ENCODE measurements around the gene FXYD5.
"Not testable (repeated sequence)": the region's sequence is repeated elsewhere in the genome, so short reads cannot be mapped to it uniquely, and the experiment has no call there.

FXYD5 gene

DNA sequence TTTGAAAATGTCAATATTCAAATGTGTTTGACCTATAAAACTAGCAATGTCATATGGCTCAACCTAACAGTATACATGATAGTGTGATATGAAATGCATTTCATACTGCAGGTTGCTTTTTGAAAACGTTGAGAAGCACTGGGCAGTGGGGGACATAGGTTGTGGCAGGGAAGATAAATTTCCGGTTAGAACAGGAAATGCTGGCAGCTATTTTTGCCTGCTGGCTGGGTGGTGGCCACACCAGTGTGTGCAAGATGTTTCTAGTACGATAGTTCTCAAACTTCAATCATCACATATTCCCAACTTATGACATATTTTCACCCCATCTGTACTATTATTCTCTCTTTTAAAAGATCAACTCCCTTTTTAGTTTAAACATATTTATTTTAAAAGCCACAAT lies 17.2 kb downstream of the FXYD5 start:
- FAIRE-seq (no peak), DNase-seq (ENCODE audit: insufficient read length, low spot score) (no peak)

DNA sequence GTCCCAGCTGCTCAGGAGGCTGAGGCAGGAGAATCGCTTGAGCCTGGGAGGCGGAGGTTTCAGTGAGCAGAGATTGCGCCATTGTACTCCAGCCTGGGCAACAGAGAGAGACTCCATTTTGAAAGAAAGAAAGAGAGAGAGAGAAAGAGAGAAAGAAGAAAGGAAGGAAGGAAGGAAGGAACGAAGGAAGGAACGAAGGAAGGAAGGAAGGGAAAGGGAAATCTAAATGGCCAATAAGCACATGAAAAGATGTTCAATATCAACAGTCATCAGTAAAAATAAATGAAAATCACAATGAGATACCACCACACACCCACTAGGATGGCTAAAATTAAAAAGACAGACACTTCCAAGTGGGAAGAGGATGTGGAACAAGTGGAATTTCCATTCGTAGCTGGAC lies 19.7 kb downstream of the FXYD5 start:
- no peak for DNase-seq (ENCODE audit: insufficient read length, low spot score)

DNA sequence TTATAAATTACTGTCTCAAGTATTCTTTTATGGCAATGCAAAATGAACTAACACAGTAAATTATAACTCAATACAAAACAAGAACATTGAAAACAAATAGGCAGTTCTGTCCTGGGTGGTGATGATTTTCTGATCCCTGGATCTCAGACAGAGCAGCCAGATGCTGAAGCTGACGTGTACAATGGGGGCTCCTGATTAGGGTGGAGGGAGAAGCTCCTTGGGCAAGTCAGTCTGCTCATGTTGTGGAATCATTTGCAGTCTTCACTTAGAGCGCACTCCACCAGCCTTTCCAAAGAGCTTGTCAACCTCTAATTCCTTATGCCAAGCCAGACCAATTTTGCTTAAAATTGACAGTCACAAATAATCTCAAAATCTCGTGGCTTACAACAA lies 21.6 kb downstream of the FXYD5 start:
- FAIRE-seq (no peak), DNase-seq (ENCODE audit: insufficient read length, low spot score) (no peak)

More for the DNA sequence above, 19.7 kb downstream of the FXYD5 start:
- FAIRE-seq: no peak

DNA sequence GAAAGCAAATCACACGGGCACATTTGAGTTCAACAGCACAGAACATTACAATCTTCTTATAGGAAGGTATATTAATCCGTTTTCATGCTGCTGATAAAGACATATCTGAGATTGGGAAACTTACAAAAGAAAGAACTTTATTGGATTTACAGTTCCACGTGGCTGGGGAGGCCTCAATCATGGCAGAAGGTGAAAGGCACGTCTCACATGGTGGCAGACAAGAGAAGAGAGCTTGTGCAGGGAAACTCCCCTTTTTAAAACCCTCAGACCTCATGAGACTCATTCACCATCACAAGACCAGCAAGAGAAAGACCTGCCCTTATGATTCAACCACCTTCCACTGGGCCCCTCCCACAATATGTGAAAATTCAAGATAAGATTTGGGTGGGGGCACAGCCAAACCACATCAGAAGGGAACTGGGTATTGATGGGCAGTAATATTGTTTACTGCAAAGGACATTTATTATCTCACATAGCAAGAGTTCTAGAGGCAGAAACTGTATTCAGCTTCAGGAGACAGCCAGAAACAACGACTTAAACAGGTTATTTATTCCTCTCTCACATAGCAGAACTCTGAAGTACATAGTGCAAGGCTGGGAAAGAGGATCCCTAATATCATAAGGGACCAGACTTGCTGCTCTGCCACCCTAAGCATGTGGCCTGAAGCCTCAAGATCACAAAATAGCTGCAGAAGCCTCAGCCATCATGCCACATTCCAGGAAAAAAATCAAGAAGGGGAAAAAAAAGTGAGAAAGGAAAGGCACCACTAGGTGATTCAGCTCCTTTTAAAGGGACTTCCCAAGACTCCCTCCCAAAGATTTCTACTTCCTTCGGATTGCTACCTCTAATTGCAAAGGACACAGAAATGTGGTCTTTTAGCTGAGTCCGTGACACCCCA lies 23.1 kb downstream of the FXYD5 start:
- DNase-seq (ENCODE audit: insufficient read length, low spot score) (no peak), FAIRE-seq (no peak)

GRCh38 chr19:35178701-35179100 lies 24.2 kb downstream of the FXYD5 start:
- FAIRE-seq: no peak
- DNase-seq (ENCODE audit: insufficient read length, low spot score): no peak

DNA sequence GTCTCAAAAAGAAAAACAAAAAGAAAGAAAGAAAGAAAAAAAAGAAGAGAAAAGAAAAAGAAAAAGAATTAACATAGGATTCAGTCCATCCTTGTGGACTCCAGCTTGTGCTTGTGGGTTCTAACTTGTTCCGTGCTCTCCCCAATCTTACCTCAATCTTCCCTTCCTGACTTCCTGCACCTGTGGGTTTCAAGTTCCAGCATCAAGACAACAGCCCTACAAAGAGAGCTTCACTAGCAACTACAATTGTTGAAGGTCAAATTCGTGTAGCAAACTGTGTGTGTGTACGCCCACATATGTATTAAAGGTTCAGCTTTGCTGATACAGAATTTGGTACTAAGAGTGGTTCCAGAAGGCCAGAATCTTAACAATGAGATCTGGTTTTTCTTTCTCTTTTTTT lies 25.3 kb downstream of the FXYD5 start:
- FAIRE-seq (no peak), DNase-seq (ENCODE audit: insufficient read length, low spot score) (no peak)

DNA sequence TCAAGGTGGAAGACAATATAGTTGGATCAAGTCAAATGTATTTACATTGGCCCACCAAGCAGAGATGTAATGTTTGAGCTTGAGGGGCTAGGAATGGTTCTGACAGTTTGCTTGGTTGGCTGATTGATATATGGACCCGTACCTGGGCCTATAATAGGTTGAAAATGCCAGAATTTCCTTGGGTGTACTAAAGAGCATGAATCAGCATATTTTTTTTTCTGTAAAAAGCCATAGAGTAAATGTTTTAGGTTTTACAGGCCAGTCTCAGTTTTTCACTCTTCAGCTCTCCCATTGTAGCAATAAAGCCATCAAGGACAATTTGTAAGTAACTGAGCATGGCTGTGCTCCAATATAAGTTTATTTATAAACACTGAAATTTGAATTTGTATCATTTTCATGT lies 26.9 kb downstream of the FXYD5 start:
- no peak for DNase-seq (ENCODE audit: insufficient read length, low spot score)
- no peak for FAIRE-seq

- FAIRE-seq: no peak
- no peak for DNase-seq (ENCODE audit: insufficient read length, low spot score)
Measured at GRCh38 chr19:35184267-35184666, 29.7 kb downstream of the FXYD5 start.

DNA sequence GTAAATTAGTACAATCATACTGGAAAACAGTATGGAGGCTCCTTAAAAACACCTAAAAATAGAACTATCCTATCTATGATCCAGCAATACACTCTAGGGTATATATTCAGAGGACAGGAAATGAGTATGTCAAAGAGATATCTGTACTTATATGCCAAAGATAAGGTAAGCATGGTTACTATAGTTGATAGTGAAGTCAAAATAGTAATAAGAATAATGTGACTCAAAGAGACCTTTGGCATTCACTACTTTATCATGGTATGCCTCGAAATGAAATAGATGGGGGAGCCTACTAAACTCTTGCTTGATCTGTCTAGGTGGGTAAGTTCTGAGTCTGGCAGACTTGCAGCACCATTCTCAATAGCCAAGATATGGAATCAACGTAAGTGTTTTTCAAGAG lies 30.3 kb downstream of the FXYD5 start:
- FAIRE-seq (no peak), DNase-seq (ENCODE audit: insufficient read length, low spot score) (no peak)

GRCh38 chr19:35194012-35194984 lies 39.8 kb downstream of the FXYD5 start:
- DNase-seq (ENCODE audit: insufficient read length, low spot score) (no peak), FAIRE-seq (no peak)

GRCh38 chr19:35195830-35196229 lies 41.3 kb downstream of the FXYD5 start:
- FAIRE-seq: no peak
- no peak for DNase-seq (ENCODE audit: insufficient read length, low spot score)

DNA sequence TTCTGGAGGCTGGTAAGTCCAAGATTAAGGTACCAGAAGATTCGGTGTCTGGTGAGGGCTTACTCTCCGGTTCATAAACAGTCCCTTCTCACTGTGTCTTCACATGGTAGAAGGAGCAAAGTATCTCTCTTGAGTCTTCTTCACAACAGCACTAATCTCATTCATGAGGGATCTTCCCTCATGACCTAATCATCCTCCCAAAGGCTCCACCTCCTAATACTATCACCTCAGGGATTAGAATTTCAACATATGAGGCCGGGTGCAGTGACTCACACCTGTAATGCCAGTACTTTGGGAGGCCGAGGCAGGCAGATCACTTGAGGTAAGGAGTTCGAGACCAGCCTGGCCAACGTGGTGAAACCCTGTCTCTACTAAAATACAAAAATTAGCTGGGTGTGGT lies 42.3 kb downstream of the FXYD5 start:
- FAIRE-seq; DNase-seq (ENCODE audit: insufficient read length, low spot score): not testable (repeated sequence)

DNA sequence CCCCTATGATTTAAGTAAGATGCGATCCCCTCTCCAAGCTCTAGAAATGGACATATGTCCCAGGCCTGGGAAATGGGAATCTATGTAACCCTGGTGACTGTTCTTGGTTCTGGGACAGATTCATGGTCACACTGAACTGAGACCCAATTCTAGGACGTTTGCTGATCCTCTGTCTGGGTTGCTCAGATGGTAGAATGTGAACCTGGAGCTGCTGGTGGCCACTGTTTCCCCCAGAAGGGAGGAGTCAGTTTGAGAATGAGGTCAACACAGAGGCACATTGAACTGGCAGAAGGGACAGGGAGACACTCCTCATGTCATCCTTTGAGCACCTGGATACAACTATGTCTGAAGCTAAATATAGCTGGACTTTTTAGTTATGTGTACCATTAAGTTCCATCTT lies 44.9 kb downstream of the FXYD5 start:
- FAIRE-seq: no peak
- DNase-seq (ENCODE audit: insufficient read length, low spot score): no peak

- FAIRE-seq (no peak), DNase-seq (ENCODE audit: insufficient read length, low spot score) (no peak)
Measured at GRCh38 chr19:35202722-35203688, 48.5 kb downstream of the FXYD5 start.

- FAIRE-seq: no peak
- DNase-seq (ENCODE audit: insufficient read length, low spot score): no peak
Measured at GRCh38 chr19:35204799-35205732, 50.5 kb downstream of the FXYD5 start.

- DNase-seq (ENCODE audit: insufficient read length, low spot score): no peak
- no peak for FAIRE-seq
Measured at GRCh38 chr19:35205733-35206323, 51.3 kb downstream of the FXYD5 start.

DNA sequence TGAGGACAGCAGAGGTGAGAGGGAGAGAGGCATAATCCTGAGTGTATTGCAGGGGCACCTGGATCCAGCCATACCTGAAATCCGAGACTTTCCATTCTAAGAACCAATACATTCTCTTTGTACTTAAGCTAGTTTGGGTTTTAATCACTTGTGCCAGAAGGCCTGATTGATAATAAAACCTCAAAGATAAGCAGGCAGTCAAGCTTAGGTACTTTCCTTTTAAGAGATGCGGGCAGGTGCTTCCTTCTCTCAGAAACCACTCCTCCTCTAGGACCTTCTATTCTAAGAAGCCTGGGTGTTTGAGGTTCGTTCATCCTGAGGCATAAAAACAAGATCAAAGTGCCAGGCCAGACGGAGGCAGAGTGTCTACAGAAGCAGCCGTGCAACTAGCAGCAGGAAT lies 51.8 kb downstream of the FXYD5 start:
- FAIRE-seq: no peak

GRCh38 chr19:35206855-35207254 lies 52.3 kb downstream of the FXYD5 start:
- no peak for FAIRE-seq
- no peak for DNase-seq (ENCODE audit: insufficient read length, low spot score)

More for the DNA sequence above, 51.8 kb downstream of the FXYD5 start:
- DNase-seq (ENCODE audit: insufficient read length, low spot score): no peak

GRCh38 chr19:35207391-35207871 lies 52.9 kb downstream of the FXYD5 start:
- no peak for FAIRE-seq
- no peak for DNase-seq (ENCODE audit: insufficient read length, low spot score)

All from HTR-8/SVneo (cell line).